ENCODE data around the gene C1QTNF6. TPM values are rescaled to one million over a fixed set of nuclear protein-coding genes. Genes with fewer than 3 reads are reported as not detected.

Gene C1QTNF6
- total and polyA plus RNA-seq, 10 of the 15 experiments (the other 5 are each of a cell fraction or from before 2014, with no cell fraction given) = 0.16 to 4.1 (median 1.3) TPM

GRCh38 chr22:37174964-37175363, 13.1 kb downstream of the C1QTNF6 start:
- peaks cover 4% of the 10 kb centered on the region; the same call in 1 of the 2 replicates for H3K4me1 ChIP-seq (ENCODE audit: control insufficient read depth, insufficient read depth, low read length)
- H3K36me3 ChIP-seq (ENCODE audit: control insufficient read depth in 2 of 2, insufficient read depth in 2 of 2, low read length in 1 of 2) = no peaks in the 10 kb centered on the region
- peaks cover 4% of the 10 kb centered on the region; the same call in 2 of the 3 replicates for H3K9me3 ChIP-seq (replicated peaks; ENCODE audit: control insufficient read depth, insufficient read depth, low read length)
- WGBS (ENCODE audit: insufficient coverage, insufficient replicate concordance, low lambda C conversion rate, missing lambda C conversion rate) = 57% methylated on average over 9 of the region's 9 CpGs
- no peaks in the 10 kb centered on the region for H4K20me1 ChIP-seq (ENCODE audit: control insufficient read depth, insufficient read depth)
- no peak for ATAC-seq
- H3K4me2 ChIP-seq (ENCODE audit: control insufficient read depth, insufficient read depth) = no peak overlapping the region
- in situ Hi-C loops (cut with MboI) (no loop called here), intact Hi-C loops (cut with micrococcal nuclease; ENCODE audit: unreplicated experiment) (no loop called here)
- CTCF ChIA-PET = interaction anchor here (1.0 to 1.1 kb wide), 2 partner anchors 25 to 131 kb away, joined by 3 read pairs; no protein-coding TSS in a partner anchor
- H3K27me3 ChIP-seq (replicated peaks in 1 of 2; ENCODE audit: control insufficient read depth in 2 of 2, insufficient read depth in 2 of 2, low read length in 1 of 2) = no peaks in the 10 kb centered on the region; a peak in 2 of 4 replicates
- no peak overlapping the region for H3K4me3 ChIP-seq
- TF ChIP-seq POLR2AphosphoS5 (IDR thresholded peaks at IDR 0.05; ENCODE audit: low read length) (no peak), BMI1 (IDR thresholded peaks at IDR 0.05; ENCODE audit: borderline replicate concordance) (no peak), NBN (IDR thresholded peaks at IDR 0.05) (no peak)
- no peak overlapping the region for H2AFZ ChIP-seq (ENCODE audit: control insufficient read depth, low read depth, low read length)
- H3K9ac ChIP-seq (ENCODE audit: control insufficient read depth, insufficient read depth, low read length) = no peak overlapping the region
- RAD21 ChIA-PET (ENCODE audit: unreplicated experiment) = interaction anchor here (0.5 to 0.8 kb wide), 2 partner anchors 10 to 24 kb away, joined by 3 read pairs; no protein-coding TSS in a partner anchor
- no peak for DNase-seq (ENCODE audit: low read depth, low spot score)
- no peak overlapping the region for H3K27ac ChIP-seq (ENCODE audit: control insufficient read depth, insufficient read depth)
- BruUV-seq (replicated peaks) = no TSS peak
- POLR2A ChIA-PET = no interaction called here
- no peaks in the 10 kb centered on the region for H3K79me2 ChIP-seq (ENCODE audit: control insufficient read depth, insufficient read depth, low read length)
- SMC1A ChIA-PET (ENCODE audit: uncharacterized antibody, unreplicated experiment) = interaction anchor here (0.7 to 1.0 kb wide), 2 partner anchors 18 to 32 kb away, joined by 3 to 4 read pairs; no protein-coding TSS in a partner anchor
- no peak for FAIRE-seq

- H3K27me3 ChIP-seq (replicated peaks in 1 of 2; ENCODE audit: control insufficient read depth in 2 of 2, insufficient read depth in 2 of 2, low read length in 1 of 2) = no peaks in the 10 kb centered on the region; a peak in 2 of 4 replicates
- no peak overlapping the region for H3K4me2 ChIP-seq (ENCODE audit: control insufficient read depth, insufficient read depth)
- ChIA-PET POLR2A (interaction anchor here (0.8 kb wide), 1 partner anchor 10 kb away, joined by 3 read pairs; no protein-coding TSS in a partner anchor), SMC1A (ENCODE audit: uncharacterized antibody, unreplicated experiment) (interaction anchor here (1.1 kb wide), 1 partner anchor 26 kb away, joined by 3 read pairs; no protein-coding TSS in a partner anchor), CTCF (interaction anchor here (1.0 to 2.5 kb wide), 2 partner anchors 18 to 86 kb away, joined by 5 to 10 read pairs; no protein-coding TSS in a partner anchor), RAD21 (ENCODE audit: unreplicated experiment) (no interaction called here)
- H3K9ac ChIP-seq (ENCODE audit: control insufficient read depth, insufficient read depth, low read length) = no peak overlapping the region
- no peaks in the 10 kb centered on the region for H3K36me3 ChIP-seq (ENCODE audit: control insufficient read depth in 2 of 2, insufficient read depth in 2 of 2, low read length in 1 of 2)
- no TSS peak for BruUV-seq (replicated peaks)
- intact Hi-C loops (cut with micrococcal nuclease; ENCODE audit: unreplicated experiment) = no loop called here
- H2AFZ ChIP-seq (ENCODE audit: control insufficient read depth, low read depth, low read length) = no peak overlapping the region
- no peaks in the 10 kb centered on the region for H4K20me1 ChIP-seq (ENCODE audit: control insufficient read depth, insufficient read depth)
- H3K27ac ChIP-seq (ENCODE audit: control insufficient read depth, insufficient read depth) = no peak overlapping the region
- FAIRE-seq (no peak), ATAC-seq (no peak), DNase-seq (ENCODE audit: low read depth, low spot score) (no peak)
- no peaks in the 10 kb centered on the region for H3K79me2 ChIP-seq (ENCODE audit: control insufficient read depth, insufficient read depth, low read length)
- peaks cover 4% of the 10 kb centered on the region; the same call in 1 of the 2 replicates for H3K4me1 ChIP-seq (ENCODE audit: control insufficient read depth, insufficient read depth, low read length)
- in situ Hi-C loops (cut with MboI) = no loop called here
- no peak overlapping the region for H3K4me3 ChIP-seq
- peaks cover 4% of the 10 kb centered on the region; the same call in 2 of the 3 replicates for H3K9me3 ChIP-seq (replicated peaks; ENCODE audit: control insufficient read depth, insufficient read depth, low read length)
- WGBS (ENCODE audit: insufficient coverage, insufficient replicate concordance, low lambda C conversion rate, missing lambda C conversion rate) = 47% methylated on average over 6 of the region's 6 CpGs
- TF ChIP-seq ZBTB11 (CRISPR knock-in tag; IDR thresholded peaks at IDR 0.05) (no peak), SREBF2 (IDR thresholded peaks at IDR 0.05; ENCODE audit: low read length) (no peak), E2F4 (IDR thresholded peaks at IDR 0.05; ENCODE audit: low read depth, low read length) (no peak), USF1 (IDR thresholded peaks at IDR 0.05; ENCODE audit: borderline replicate concordance, extremely low read length, insufficient read depth, low read depth, low read length) (no peak), SUZ12 (IDR thresholded peaks at IDR 0.05; ENCODE audit: unreplicated experiment) (no peak)
Observed at GRCh38 chr22:37173709-37174108, 14.3 kb downstream of the C1QTNF6 start.

All from GM12878 (cell line).